Mesenteric fat pad (tissue), 1 donor: ENCODE results near the gene KCTD16. TPM values are rescaled to one million over a fixed set of nuclear protein-coding genes. Genes with fewer than 3 reads are reported as not detected.

Source experiments
- DNase-seq: peaks from one replicate; pipeline ENCODE4 v3.0.0-alpha.2; 2020; ENCODE audit warnings: low spot score
- total RNA-seq: library from RNA; stranded (reverse); fragmentation: NEBNext Ultra II Directional; extraction: Animal tissue kit (Norgen Biotek cat#: 25700); gene quantifications from one replicate; pipeline ENCODE4 v1.2.1, GENCODE V29; 2021
- donor health status: DM: yes; HTN: yes; CAD: no.

KCTD16 gene
- total RNA-seq, 1 donor from 2014 or later = 0.32 TPM

DNA sequence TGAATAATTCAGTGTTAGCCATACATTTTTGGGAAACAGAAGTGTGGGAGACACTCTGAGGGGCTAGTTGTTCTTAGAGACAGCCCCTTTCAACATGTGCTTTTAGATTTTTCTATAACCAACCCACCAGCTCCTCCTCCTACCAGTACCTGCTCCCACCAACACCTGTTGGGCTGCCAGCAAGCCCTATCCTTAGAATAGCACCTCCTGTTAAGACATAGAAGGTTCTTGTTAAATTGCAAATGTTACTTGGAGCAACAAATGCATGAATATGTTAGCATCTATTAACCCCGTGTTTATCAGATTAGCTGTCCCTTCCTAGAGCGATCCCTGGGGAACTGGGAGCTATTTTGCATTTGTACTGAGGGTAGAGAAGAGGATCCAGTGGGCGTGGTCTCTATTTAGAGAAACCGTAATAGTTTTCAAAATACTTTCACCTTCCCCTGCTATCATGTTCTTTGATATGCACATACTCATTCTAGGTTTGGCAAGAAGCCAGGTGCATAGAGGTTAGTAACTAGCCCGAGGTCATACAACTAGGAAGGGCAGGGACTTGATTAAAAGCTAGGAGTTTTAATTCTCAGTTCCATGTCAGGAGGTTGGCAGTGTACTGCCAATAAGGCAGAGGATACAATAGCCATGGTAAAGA, 334.4 kb downstream of the KCTD16 start:
- no peak for DNase-seq

DNA sequence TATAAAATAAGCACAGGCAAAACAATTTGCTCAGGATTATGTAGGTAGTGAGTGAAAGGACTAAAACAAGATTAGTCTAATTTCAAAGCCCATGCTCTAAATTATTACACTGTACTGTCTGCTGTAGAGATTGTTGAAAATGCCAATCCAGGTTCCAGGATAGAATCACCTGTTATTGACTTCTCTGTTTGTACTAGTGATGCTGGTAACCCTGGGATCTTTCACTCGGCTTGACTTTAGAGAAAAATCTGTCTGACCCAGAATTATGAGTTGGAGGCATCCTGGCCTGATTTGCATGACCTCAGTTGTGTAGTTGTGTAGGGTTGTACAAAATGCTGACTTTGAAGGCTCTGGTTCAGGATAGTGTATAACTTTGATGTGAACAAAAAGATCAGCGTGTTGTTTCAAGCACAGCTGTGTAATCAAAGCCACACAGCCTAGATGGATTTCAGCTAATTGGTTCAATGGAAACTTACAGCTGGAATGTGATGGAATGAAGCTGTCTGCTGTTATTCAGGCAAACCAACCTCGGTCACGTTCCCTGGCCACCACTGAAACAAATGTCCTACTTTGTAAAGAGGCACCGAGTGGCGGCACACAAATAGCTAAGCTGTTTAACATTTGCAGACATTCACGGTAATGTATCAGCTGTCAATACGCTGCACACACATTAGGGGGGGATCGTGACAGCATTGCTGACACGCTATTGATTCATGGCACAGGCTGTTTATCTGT, 340.3 kb downstream of the KCTD16 start:
- DNase-seq = no peak

DNA sequence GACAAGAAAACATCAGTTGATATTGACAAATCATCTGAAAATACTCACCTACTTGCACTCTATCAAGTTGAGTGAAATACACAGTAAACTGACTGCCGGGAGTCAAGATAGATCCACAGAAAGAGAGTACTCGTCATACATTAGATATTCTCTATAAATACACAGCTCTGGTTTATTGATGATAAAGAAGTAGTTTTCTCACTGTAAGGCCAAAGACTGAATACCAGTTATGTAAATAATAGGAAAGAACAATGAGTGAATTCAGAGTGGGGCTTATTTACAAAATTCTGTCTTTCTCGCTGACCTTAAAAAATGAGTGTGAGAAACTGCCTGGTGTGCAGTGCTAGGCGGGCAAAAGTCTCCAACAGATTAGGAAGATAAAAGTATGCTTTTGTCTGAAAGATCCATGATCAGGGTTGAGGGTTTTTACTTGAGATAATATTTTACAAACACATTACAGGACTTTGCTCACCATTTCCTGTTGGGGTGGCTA, 341.0 kb downstream of the KCTD16 start:
- DNase-seq = no peak

DNA sequence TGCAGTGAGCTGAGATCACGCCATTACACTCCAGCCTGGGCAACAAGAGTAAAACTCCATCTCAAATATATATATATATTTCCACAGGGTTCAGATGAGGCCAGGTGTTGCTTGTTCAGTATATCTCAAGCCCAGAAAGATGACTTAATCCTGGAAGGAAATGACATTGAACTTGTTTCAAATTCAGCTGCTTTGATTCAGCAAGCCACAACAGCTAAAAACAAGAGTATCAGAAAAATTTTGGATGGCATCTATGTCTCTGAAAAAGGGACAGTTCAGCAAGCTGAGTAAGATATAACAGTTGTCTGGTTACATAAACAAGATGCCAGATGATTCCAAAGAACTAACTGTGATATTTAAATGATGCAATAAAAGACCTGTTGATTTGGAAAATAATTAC, 352.0 kb downstream of the KCTD16 start:
- DNase-seq = no peak

DNA sequence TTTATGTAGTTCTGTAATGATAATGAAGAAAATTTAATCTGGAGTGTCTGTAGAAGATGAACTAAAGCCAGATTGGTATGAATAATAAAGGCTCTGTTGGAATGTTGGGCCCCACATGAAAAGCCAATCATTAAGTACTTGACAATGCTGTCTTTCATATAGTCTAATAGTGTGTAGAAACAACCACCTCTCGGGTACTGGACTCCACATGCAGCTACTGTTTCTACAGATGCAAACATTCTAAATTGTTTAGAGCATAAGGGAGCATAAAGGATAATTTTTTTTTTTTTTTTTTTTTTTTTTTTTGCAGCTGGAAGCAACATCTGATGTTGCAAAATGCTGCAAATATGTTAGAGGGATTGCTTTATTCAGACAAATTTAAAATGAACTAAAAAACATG, 354.3 kb downstream of the KCTD16 start:
- DNase-seq = no peak

DNA sequence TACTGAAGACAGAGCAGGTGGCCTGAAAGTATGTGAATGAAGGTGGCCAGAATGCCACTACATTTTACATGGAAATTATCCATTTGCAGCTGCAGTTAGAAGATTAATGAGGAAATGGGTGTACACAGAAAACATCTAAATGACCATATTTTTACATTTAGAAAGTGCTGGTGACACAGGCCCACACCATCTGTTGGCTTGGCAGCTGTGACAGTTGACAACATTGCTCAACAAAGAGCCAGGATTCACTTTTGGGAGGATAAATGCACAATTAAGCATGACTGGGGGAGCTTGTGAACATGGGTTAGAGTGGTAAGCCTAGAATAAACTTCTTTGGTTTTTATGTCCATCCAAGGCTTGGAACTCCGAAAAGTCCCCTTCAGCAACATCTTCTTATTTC, 360.5 kb downstream of the KCTD16 start:
- no peak for DNase-seq

Other genes with a start within 250 kb of the KCTD16 start
- gene YIPF5, start 214 bp upstream of the KCTD16 start, total RNA-seq = 49.7 TPM